GM18505 (cell line): Measurements from ENCODE around the gene FHOD1.

Experiments used
- ATAC-seq: cut with Tn5 transposase; IDR thresholded peaks from one replicate; pipeline ENCODE4 v1.9.1; 2021; ENCODE audit not compliant: unreplicated experiment
- POLR2A ChIP-seq: IDR thresholded peaks from 4 replicates; pipeline ENCODE4 v1.6.1; 2011; ENCODE audit warnings: borderline replicate concordance; ENCODE audit not compliant: insufficient read depth, insufficient read length; ENCODE audit errors: extremely low read depth

FHOD1 gene

GRCh38 chr16:67238278-67238575 lies 9.1 kb downstream of the FHOD1 start:
- ATAC-seq = no peak
- no peak for TF ChIP-seq POLR2A

GRCh38 chr16:67237396-67238277 lies 9.6 kb downstream of the FHOD1 start:
- ATAC-seq = no peak
- TF ChIP-seq POLR2A = no peak

GRCh38 chr16:67236563-67237395 lies 10.5 kb downstream of the FHOD1 start:
- no peak for TF ChIP-seq POLR2A
- ATAC-seq = no peak

GRCh38 chr16:67235816-67236562 lies 11.3 kb downstream of the FHOD1 start:
- TF ChIP-seq POLR2A = peak; percentile 22
- ATAC-seq = no peak

- TF ChIP-seq POLR2A = peak; percentile 4
- ATAC-seq = no peak
These were observed 13.1 kb downstream of the FHOD1 start for GRCh38 chr16:67234180-67234597.

GRCh38 chr16:67233596-67233995 lies 13.7 kb downstream of the FHOD1 start:
- TF ChIP-seq POLR2A = no peak
- no peak for ATAC-seq

GRCh38 chr16:67230809-67231660 lies 16.2 kb downstream of the FHOD1 start:
- TF ChIP-seq POLR2A = no peak

GRCh38 chr16:67229906-67230808 lies 17.1 kb downstream of the FHOD1 start:
- peak; percentile 4 for TF ChIP-seq POLR2A
- ATAC-seq = no peak

More at GRCh38 chr16:67230809-67231660, 16.2 kb downstream of the FHOD1 start:
- ATAC-seq = no peak

GRCh38 chr16:67228905-67229304 lies 18.4 kb downstream of the FHOD1 start:
- ATAC-seq = no peak
- no peak for TF ChIP-seq POLR2A

- no peak for ATAC-seq
These were observed 19.1 kb downstream of the FHOD1 start for GRCh38 chr16:67228034-67228785.

GRCh38 chr16:67227567-67227921 lies 19.7 kb downstream of the FHOD1 start:
- TF ChIP-seq POLR2A = no peak
- no peak for ATAC-seq

More at GRCh38 chr16:67228034-67228785, 19.1 kb downstream of the FHOD1 start:
- no peak for TF ChIP-seq POLR2A

- ATAC-seq = peak; percentile 91
These were observed 20.3 kb downstream of the FHOD1 start, which contains the start of gene TMEM208 for GRCh38 chr16:67226804-67227566. Gene TMEM208 (plus strand): TSS chr16:67227130. CDS start chr16:67227219, 89 bp downstream.

More at GRCh38 chr16:67226804-67227566, 20.3 kb downstream of the FHOD1 start, which contains the start of gene TMEM208:
- peak; percentile 74 for TF ChIP-seq POLR2A
